H9 (cell line): ENCODE measurements around the gene NXN. TPM values are rescaled to one million over a fixed set of nuclear protein-coding genes. Genes with fewer than 3 reads are reported as not detected.

ENCODE experiments used
- DNase-seq: peaks from one replicate; pipeline ENCODE4 v3.0.0-alpha.2; 2017
- H2AFZ ChIP-seq: one replicate; pipeline ENCODE4 v1.6.1; 2013; ENCODE audit warnings: mild to moderate bottlenecking, low read length, control low read depth, moderate library complexity
- H2AK5ac ChIP-seq: 2 replicates; pipeline ENCODE4 v1.6.1; 2013; ENCODE audit warnings: low read length, control low read depth, mixed read lengths; ENCODE audit not compliant: insufficient read length
- H2BK120ac ChIP-seq: one replicate; pipeline ENCODE4 v1.6.1; 2013; ENCODE audit warnings: low read depth, mild to moderate bottlenecking, low read length, control low read depth, inconsistent platforms; ENCODE audit not compliant: poor library complexity, severe bottlenecking
- H2BK12ac ChIP-seq: 2 replicates; pipeline ENCODE4 v1.6.1; 2013; ENCODE audit warnings: low read length, control low read depth, mixed read lengths, low read depth; ENCODE audit not compliant: insufficient read length
- H2BK15ac ChIP-seq: 2 replicates; pipeline ENCODE4 v1.6.1; 2013; ENCODE audit warnings: low read depth, low read length, control low read depth
- H2BK20ac ChIP-seq: one replicate; pipeline ENCODE4 v1.6.1; 2013; ENCODE audit warnings: low read depth, mild to moderate bottlenecking, low read length, control low read depth, inconsistent platforms; ENCODE audit not compliant: poor library complexity, severe bottlenecking
- H2BK5ac ChIP-seq: 2 replicates; pipeline ENCODE4 v1.6.1; 2013; ENCODE audit warnings: low read length, control low read depth, mixed read lengths; ENCODE audit not compliant: insufficient read length
- H3K14ac ChIP-seq: 2 replicates; pipeline ENCODE4 v1.6.1; 2013; ENCODE audit warnings: low read length, control low read depth; ENCODE audit not compliant: insufficient read depth
- H3K18ac ChIP-seq: 2 replicates; pipeline ENCODE4 v1.6.1; 2013; ENCODE audit warnings: low read depth, mild to moderate bottlenecking, mixed read lengths, low read length, control low read depth; ENCODE audit not compliant: insufficient read length
- H3K23ac ChIP-seq: 2 replicates; pipeline ENCODE4 v1.6.1; 2013; ENCODE audit warnings: low read length, control low read depth, mixed read lengths, low read depth; ENCODE audit not compliant: insufficient read length
- H3K23me2 ChIP-seq: 2 replicates; pipeline ENCODE4 v1.6.1; 2013; ENCODE audit warnings: low read depth, mild to moderate bottlenecking, mixed read lengths, low read length, control low read depth; ENCODE audit not compliant: insufficient read length, poor library complexity, severe bottlenecking
- H3K27ac ChIP-seq: 2 replicates; pipeline ENCODE4 v1.5.1; 2013; ENCODE audit warnings: low read length, control low read depth, mixed read lengths, low read depth; ENCODE audit not compliant: insufficient read length
- H3K27me3 ChIP-seq: 2 replicates; pipeline ENCODE4 v1.6.1; 2013; ENCODE audit warnings: low read length, control low read depth, inconsistent platforms; ENCODE audit not compliant: insufficient read depth
- H3K4ac ChIP-seq: 2 replicates; pipeline ENCODE4 v1.6.1; 2013; ENCODE audit warnings: low read depth, mild to moderate bottlenecking, control low read depth, inconsistent platforms, low read length, moderate library complexity
- H3K4me1 ChIP-seq: 2 replicates; pipeline ENCODE4 v1.6.1; 2013; ENCODE audit warnings: low read length, control low read depth, inconsistent platforms; ENCODE audit not compliant: insufficient read depth
- H3K4me2 ChIP-seq: 2 replicates; pipeline ENCODE4 v1.6.1; 2013; ENCODE audit warnings: low read length, control low read depth, mixed read lengths; ENCODE audit not compliant: insufficient read length, insufficient read depth
- H3K56ac ChIP-seq: 2 replicates; pipeline ENCODE4 v1.6.1; 2013; ENCODE audit warnings: low read depth, mild to moderate bottlenecking, mixed read lengths, low read length, control low read depth; ENCODE audit not compliant: insufficient read length
- H3K79me1 ChIP-seq: 2 replicates; pipeline ENCODE4 v1.6.1; 2013; ENCODE audit warnings: low read depth, mild to moderate bottlenecking, moderate library complexity, low read length, control low read depth, inconsistent platforms; ENCODE audit not compliant: insufficient read depth, poor library complexity, severe bottlenecking
- H3K79me2 ChIP-seq: 2 replicates; pipeline ENCODE4 v1.6.1; 2013; ENCODE audit warnings: low read length, control low read depth, inconsistent platforms; ENCODE audit not compliant: insufficient read depth
- H3K9ac ChIP-seq: 2 replicates; pipeline ENCODE4 v1.6.1; 2013; ENCODE audit warnings: low read length, control low read depth, mixed read lengths; ENCODE audit not compliant: insufficient read length; ENCODE audit errors: extremely low read depth
- H3K9me3 ChIP-seq: one replicate; pipeline ENCODE4 v1.6.1; 2013; ENCODE audit warnings: low read depth, low read length, inconsistent platforms; ENCODE audit not compliant: control insufficient read depth
- H3T11ph ChIP-seq: one replicate; pipeline ENCODE4 v1.6.1; 2013; ENCODE audit warnings: mild to moderate bottlenecking, low read length, control low read depth, inconsistent platforms
- H4K20me1 ChIP-seq: one replicate; pipeline ENCODE4 v1.6.1; 2013; ENCODE audit not compliant: control insufficient read depth, insufficient read length, insufficient read depth
- H4K5ac ChIP-seq: 2 replicates; pipeline ENCODE4 v1.6.1; 2013; ENCODE audit warnings: low read depth, mild to moderate bottlenecking, mixed read lengths, low read length, control low read depth; ENCODE audit not compliant: insufficient read length
- H4K8ac ChIP-seq: replicated peaks from 2 replicates; pipeline ENCODE4 v1.6.1; 2013; ENCODE audit warnings: low read length, control low read depth, mixed read lengths, low read depth; ENCODE audit not compliant: insufficient read length
- H4K91ac ChIP-seq: 2 replicates; pipeline ENCODE4 v1.6.1; 2013; ENCODE audit warnings: low read depth, mild to moderate bottlenecking, moderate library complexity, mixed read lengths, low read length, control low read depth; ENCODE audit not compliant: insufficient read length
- H3K27ac Mint-ChIP-seq, 3 experiments: 2 replicates in 2 of 3; 3 replicates in 1 of 3; pipeline ENCODE4 v1.8.0; 2020 to 2021; ENCODE audit warnings: mixed read lengths in 3 of 3, mild to moderate bottlenecking in 1 of 3, moderate library complexity in 1 of 3
- H3K27me3 Mint-ChIP-seq: 2 replicates; pipeline ENCODE4 v1.8.0; 2021; ENCODE audit warnings: low read depth, mild to moderate bottlenecking, moderate library complexity, mixed read lengths
- H3K36me3 Mint-ChIP-seq, 3 experiments: 2 replicates in 2 of 3; 3 replicates in 1 of 3; pipeline ENCODE4 v1.8.0; 2020 to 2021; ENCODE audit warnings: low read depth in 3 of 3, mixed read lengths in 3 of 3; ENCODE audit not compliant: insufficient read depth in 1 of 3
- H3K4me1 Mint-ChIP-seq, 2 experiments: 2 replicates each; pipeline ENCODE4 v1.8.0; 2020; ENCODE audit warnings: mixed read lengths in 2 of 2
- H3K4me3 Mint-ChIP-seq, 2 experiments: 2 replicates in 1 of 2; 3 replicates in 1 of 2; pipeline ENCODE4 v1.8.0; 2020 to 2021; ENCODE audit warnings: mild to moderate bottlenecking in 2 of 2, mixed read lengths in 2 of 2, moderate library complexity in 1 of 2
- H3K9me3 Mint-ChIP-seq, 2 experiments: 2 replicates in 1 of 2; 3 replicates in 1 of 2; pipeline ENCODE4 v1.8.0; 2020; ENCODE audit warnings: mild to moderate bottlenecking in 2 of 2, mixed read lengths in 2 of 2, moderate library complexity in 1 of 2
- WGBS: extraction: QIAGEN DNeasy Blood & Tissue Kit; methylation state at CpG from one replicate; pipeline ENCODE4 v1.1.7; 2013; ENCODE audit warnings: missing lambda C conversion rate, low lambda C conversion rate, mixed read lengths; ENCODE audit not compliant: insufficient read length; ENCODE audit errors: extremely low coverage; 5-methylcytosine and 5-hydroxymethylcytosine counted together
- total RNA-seq: library from RNA; stranded (reverse); gene quantifications from 2 replicates; pipeline ENCODE4 v1.2.1, GENCODE V29; 2021
- TF ChIP-seq, protein P1 (sequence below): fragments of 200-600 bp; sonication (generic); conservative IDR thresholded peaks from 3 replicates; pipeline ENCODE4 v1.8.0; 2021; ENCODE audit warnings: antibody characterized with exemption, mild to moderate bottlenecking

Gene NXN
- total RNA-seq, 1 experiment from 2014 or later = 93.6 TPM

DNA sequence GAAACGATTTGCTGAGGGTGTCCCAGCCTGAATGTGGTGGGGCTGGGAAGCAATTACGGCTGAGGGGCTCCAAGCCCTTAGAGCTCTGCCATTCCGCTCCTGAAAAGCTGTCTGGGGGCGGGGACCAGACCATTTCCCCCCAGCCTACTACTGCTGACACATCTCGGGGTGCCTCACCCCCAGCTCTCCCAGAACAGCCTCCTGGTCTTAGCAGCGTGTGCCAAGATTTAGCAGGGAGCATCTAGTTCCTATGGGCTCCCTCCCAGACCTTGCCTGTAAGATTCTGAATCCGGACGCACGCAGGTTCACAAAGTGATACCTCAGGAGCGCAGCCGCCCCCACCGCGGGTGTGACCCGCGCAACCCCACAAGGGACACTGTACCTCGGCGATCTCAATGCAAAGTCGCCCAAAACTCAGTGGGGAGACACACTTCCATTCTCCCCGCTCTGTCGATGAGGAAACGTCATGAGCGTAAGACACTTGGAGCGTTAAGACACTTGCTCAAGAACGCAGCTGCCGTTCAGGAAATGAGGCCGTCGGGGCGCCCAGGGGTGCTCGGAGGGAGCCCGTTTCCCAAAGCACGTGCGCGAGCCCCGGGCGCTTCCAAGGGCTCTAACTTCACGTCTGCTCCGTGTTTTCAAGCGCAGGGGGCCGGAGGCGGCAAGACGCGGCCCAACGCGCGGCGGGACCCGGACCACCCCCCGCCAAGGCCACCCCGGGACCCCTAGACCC is 228.1 kb downstream of the NXN start:
- Histone ChIP-seq H3K23me2 (peaks cover 7% of the 10 kb centered on the region), H4K91ac (no peak overlapping the region), H3K4me1 (no peaks in the 10 kb centered on the region), H3K9ac (peak overlapping the region; percentile 45), H2BK20ac (no peak overlapping the region), H2BK12ac (no peak overlapping the region), H2BK5ac (no peak overlapping the region), H4K8ac (no peak overlapping the region), H2BK15ac (no peak overlapping the region), H3K27me3 (no peaks in the 10 kb centered on the region), H3K56ac (no peak overlapping the region), H3K79me2 (peaks cover 9% of the 10 kb centered on the region; the same call in 1 of the 2 replicates), H3K27ac (no peak overlapping the region), H3K4me2 (peak overlapping the region; percentile 59), H2AFZ (no peak overlapping the region), H3K18ac (peak overlapping the region; percentile 46), H4K20me1 (peaks cover 3% of the 10 kb centered on the region), H2BK120ac (no peak overlapping the region), H3K4ac (no peak overlapping the region), H3T11ph (no peak overlapping the region), H3K23ac (no peak overlapping the region), H3K9me3 (no peaks in the 10 kb centered on the region), H3K14ac (peak overlapping the region; percentile 66), H2AK5ac (no peak overlapping the region), H4K5ac (no peak overlapping the region), H3K79me1 (peaks cover 3% of the 10 kb centered on the region)
- TF ChIP-seq, protein P1, sequence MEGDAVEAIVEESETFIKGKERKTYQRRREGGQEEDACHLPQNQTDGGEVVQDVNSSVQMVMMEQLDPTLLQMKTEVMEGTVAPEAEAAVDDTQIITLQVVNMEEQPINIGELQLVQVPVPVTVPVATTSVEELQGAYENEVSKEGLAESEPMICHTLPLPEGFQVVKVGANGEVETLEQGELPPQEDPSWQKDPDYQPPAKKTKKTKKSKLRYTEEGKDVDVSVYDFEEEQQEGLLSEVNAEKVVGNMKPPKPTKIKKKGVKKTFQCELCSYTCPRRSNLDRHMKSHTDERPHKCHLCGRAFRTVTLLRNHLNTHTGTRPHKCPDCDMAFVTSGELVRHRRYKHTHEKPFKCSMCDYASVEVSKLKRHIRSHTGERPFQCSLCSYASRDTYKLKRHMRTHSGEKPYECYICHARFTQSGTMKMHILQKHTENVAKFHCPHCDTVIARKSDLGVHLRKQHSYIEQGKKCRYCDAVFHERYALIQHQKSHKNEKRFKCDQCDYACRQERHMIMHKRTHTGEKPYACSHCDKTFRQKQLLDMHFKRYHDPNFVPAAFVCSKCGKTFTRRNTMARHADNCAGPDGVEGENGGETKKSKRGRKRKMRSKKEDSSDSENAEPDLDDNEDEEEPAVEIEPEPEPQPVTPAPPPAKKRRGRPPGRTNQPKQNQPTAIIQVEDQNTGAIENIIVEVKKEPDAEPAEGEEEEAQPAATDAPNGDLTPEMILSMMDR = no peak
- H3K4me1 Mint-ChIP-seq = peaks cover 30 to 36% of the 10 kb centered on the region in 2 experiments
- H3K27ac Mint-ChIP-seq = peak overlapping the region in 2 of 3 experiments; percentile 71 to 95; a peak in 4 of 7 replicates
- no CpG with 5 or more reads among the region's 49 CpGs for WGBS
- H3K9me3 Mint-ChIP-seq = peaks cover 18 to 24% of the 10 kb centered on the region in 2 experiments
- peaks cover 45 to 56% (median 52%) of the 10 kb centered on the region in 3 experiments for H3K36me3 Mint-ChIP-seq
- no peak for DNase-seq
- peak overlapping the region; percentile 96 for H3K4me3 Mint-ChIP-seq
- H3K27me3 Mint-ChIP-seq = no peaks in the 10 kb centered on the region
